Left ventricle myocardium inferior (tissue), 1 donor: ENCODE results near the gene FBXO47. TPM values are rescaled to one million over a fixed set of nuclear protein-coding genes. Genes with fewer than 3 reads are reported as not detected.

Experiments used
- DNase-seq: peaks from one replicate; pipeline ENCODE4 v3.0.0-alpha.2; 2020
- H3K27ac ChIP-seq: fragments of 200-600 bp; replicated peaks from 2 replicates; pipeline ENCODE4 v1.8.0; 2021
- H3K27me3 ChIP-seq: fragments of 200-600 bp; 2 replicates; pipeline ENCODE4 v1.8.0; 2021; ENCODE audit warnings: low read depth
- H3K36me3 ChIP-seq: fragments of 200-600 bp; 2 replicates; pipeline ENCODE4 v1.8.0; 2021
- H3K4me1 ChIP-seq: fragments of 200-600 bp; 2 replicates; pipeline ENCODE4 v1.8.0; 2021
- H3K4me3 ChIP-seq: fragments of 200-600 bp; 2 replicates; pipeline ENCODE4 v1.8.0; 2021; ENCODE audit warnings: mild to moderate bottlenecking, moderate library complexity
- H3K9me3 ChIP-seq: fragments of 200-600 bp; replicated peaks from 2 replicates; pipeline ENCODE4 v1.8.0; 2021
- CTCF ChIP-seq: fragments of 200-600 bp; IDR thresholded peaks from 2 replicates; pipeline ENCODE4 v1.8.0; 2021; ENCODE audit warnings: antibody characterized with exemption, mild to moderate bottlenecking, borderline replicate concordance
- intact Hi-C: fragments of 100-400 bp; cut with micrococcal nuclease; formaldehyde crosslinking; loops from one replicate; pipeline ENCODE4 v1.11.0; 2022
- total RNA-seq: library from RNA; stranded (reverse); fragmentation: NEBNext Ultra II Directional; extraction: Animal tissue kit (Norgen Biotek cat#: 25700); gene quantifications from one replicate; pipeline ENCODE4 v1.2.1, GENCODE V29; 2021
- donor health status: DM: no; HTN: yes; CAD: no; lungs with severe emphysema.

FBXO47 gene
- total RNA-seq, 1 donor from 2014 or later: not detected

DNA sequence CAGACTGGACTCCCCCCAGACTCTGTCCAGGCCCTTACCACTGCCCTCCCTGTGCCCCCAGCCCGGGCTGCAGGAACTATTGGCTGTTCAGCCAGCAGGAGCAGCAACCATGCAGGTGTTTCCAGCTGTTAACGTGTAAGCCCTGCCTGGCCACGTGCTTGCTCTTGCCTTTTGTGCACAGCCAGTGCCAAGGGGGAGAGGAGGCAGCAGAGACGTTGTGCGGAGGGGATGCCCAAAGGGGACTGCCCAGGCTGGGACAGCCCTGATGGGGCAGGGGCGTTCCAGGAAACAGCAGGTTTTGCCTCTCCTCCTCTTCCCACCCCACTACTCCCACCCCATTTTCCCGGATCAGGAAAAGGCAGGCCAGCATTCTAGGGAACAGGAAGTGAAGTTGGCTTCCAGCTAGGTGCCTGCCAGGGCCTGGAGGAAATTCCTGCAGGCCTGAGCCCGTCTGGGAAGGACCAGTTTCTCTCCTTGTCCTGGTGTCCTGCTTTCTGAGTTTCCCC, 58.5 kb downstream of the FBXO47 start:
- intact Hi-C loops: no loop called here
- H3K9me3 ChIP-seq: no peaks in the 10 kb centered on the region
- H3K4me3 ChIP-seq: no peak overlapping the region
- peak overlapping the region; percentile 78 for H3K27ac ChIP-seq
- no peak for TF ChIP-seq CTCF
- peaks cover 20% of the 10 kb centered on the region for H3K36me3 ChIP-seq
- H3K27me3 ChIP-seq: no peaks in the 10 kb centered on the region
- peaks cover 81% of the 10 kb centered on the region for H3K4me1 ChIP-seq
- DNase-seq: no peak

- Histone ChIP-seq H3K27ac (peak overlapping the region; percentile 78), H3K36me3 (peaks cover 20% of the 10 kb centered on the region), H3K27me3 (no peaks in the 10 kb centered on the region), H3K4me1 (peaks cover 81% of the 10 kb centered on the region), H3K9me3 (no peaks in the 10 kb centered on the region), H3K4me3 (no peak overlapping the region)
- peak; percentile 2 for DNase-seq
- TF ChIP-seq CTCF: no peak
- intact Hi-C loops: no loop called here
Measured at GRCh38 chr17:38907930-38908675, 59.1 kb downstream of the FBXO47 start.

DNA sequence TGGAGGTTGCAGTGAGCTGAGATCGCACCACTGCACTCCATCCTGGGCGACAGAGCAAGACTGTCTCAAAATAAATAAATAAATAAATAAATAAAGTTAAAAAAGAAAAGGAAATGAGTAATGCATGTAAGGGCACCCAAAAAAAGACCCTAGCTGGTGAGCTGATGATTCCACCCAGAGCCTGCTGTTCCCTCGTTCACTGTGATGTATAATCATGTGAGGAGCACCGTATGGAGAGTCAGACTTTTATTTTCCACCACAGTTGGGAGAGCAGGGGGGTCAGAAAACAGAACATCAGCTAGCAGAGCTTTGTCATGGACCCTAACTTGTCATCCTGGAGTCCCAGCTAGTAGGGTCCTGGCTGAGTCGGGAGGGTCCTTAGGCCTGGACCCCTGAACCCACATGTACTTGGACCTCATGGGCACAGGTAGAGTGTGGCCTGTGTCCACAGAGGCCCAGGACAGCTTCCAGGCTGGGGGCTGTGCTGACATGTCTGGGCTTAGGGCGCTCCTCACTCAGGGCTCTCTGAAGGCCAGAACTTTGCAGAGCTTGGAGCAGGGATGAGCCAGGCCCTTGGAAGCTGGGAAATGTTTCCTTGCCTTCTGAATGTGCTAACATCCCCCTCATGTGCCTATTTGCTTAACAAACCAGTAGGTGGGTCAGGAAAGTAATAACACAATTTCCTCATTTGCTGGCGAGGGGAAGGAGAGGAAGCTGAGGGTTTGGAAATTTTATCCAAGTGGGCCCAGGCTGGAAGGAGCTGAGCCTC, 60.6 kb downstream of the FBXO47 start:
- Histone ChIP-seq H3K4me1 (peaks cover 81% of the 10 kb centered on the region), H3K9me3 (no peaks in the 10 kb centered on the region), H3K36me3 (peaks cover 20% of the 10 kb centered on the region), H3K27me3 (no peaks in the 10 kb centered on the region), H3K4me3 (no peak overlapping the region), H3K27ac (peak overlapping the region; percentile 78)
- peak; percentile 10 for DNase-seq
- intact Hi-C loops: no loop called here
- no peak for TF ChIP-seq CTCF

DNA sequence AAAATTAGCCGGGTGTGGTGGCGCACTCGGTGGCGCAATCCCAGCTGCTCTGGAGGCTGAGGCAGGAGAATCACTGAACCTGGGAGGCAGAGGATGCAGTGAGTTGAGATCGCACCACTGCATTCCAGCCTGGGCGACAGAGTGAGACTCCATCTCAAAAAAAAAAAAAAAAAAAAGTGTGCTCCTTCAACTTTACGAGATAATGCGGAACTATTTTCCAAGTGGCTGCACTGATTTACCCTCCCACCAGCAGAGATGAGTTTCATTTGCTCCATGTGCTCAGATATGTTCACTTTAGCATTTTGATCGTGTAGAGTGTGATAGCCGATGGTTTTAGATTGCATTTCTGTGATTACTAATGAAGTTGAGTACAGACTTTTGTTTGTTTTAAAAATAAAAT, 61.8 kb downstream of the FBXO47 start:
- Histone ChIP-seq H3K27me3 (no peaks in the 10 kb centered on the region), H3K4me1 (peaks cover 83% of the 10 kb centered on the region), H3K9me3 (no peaks in the 10 kb centered on the region), H3K27ac (peak overlapping the region; percentile 78), H3K4me3 (no peak overlapping the region), H3K36me3 (peaks cover 16% of the 10 kb centered on the region)
- TF ChIP-seq CTCF: no peak
- intact Hi-C loops: no loop called here
- no peak for DNase-seq

GRCh38 chr17:38904892-38905291, 62.3 kb downstream of the FBXO47 start:
- peaks cover 83% of the 10 kb centered on the region for H3K4me1 ChIP-seq
- H3K4me3 ChIP-seq: no peak overlapping the region
- no peaks in the 10 kb centered on the region for H3K9me3 ChIP-seq
- intact Hi-C loops: no loop called here
- peaks cover 12% of the 10 kb centered on the region for H3K36me3 ChIP-seq
- no peak overlapping the region for H3K27ac ChIP-seq
- DNase-seq: no peak
- H3K27me3 ChIP-seq: no peaks in the 10 kb centered on the region
- TF ChIP-seq CTCF: no peak
